Measurements from ENCODE around the gene NLRX1. TPM values are rescaled to one million over a fixed set of nuclear protein-coding genes. Genes with fewer than 3 reads are reported as not detected.

Gene NLRX1
- total RNA-seq, 1 donor from 2014 or later: 32.2 TPM

DNA sequence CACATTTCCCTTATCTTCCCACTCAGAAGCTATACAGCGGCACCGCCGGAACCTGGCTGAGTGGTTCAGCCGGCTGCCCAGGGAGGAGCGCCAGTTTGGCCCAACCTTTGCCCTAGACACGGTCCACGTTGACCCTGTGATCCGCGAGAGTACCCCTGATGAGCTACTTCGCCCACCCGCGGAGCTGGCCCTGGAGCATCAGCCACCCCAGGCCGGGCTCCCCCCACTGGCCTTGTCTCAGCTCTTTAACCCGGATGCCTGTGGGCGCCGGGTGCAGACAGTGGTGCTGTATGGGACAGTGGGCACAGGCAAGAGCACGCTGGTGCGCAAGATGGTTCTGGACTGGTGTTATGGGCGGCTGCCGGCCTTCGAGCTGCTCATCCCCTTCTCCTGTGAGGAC is 4.9 kb downstream of the NLRX1 start:
- no peak for TF ChIP-seq CTCF (IDR thresholded peaks at IDR 0.05; ENCODE audit: borderline replicate concordance)

GRCh38 chr11:119175493-119176077 is 7.1 kb downstream of the NLRX1 start:
- Histone ChIP-seq H3K36me3 (peaks cover 55% of the 10 kb centered on the region), H3K4me3 (no peak overlapping the region), H3K27me3 (ENCODE audit: low read depth) (no peaks in the 10 kb centered on the region), H3K4me1 (peaks cover 11% of the 10 kb centered on the region), H3K27ac (replicated peaks) (no peak overlapping the region), H3K9me3 (replicated peaks) (no peaks in the 10 kb centered on the region)
- TF ChIP-seq CTCF (IDR thresholded peaks at IDR 0.05; ENCODE audit: borderline replicate concordance): no peak
- intact Hi-C loops (cut with micrococcal nuclease): no loop called here
- no peak for DNase-seq

More for the DNA sequence above, 4.9 kb downstream of the NLRX1 start:
- intact Hi-C loops (cut with micrococcal nuclease): no loop called here
- H3K4me3 ChIP-seq: no peak overlapping the region
- peaks cover 45% of the 10 kb centered on the region for H3K36me3 ChIP-seq
- H3K9me3 ChIP-seq (replicated peaks): no peaks in the 10 kb centered on the region
- no peak for DNase-seq
- H3K27me3 ChIP-seq (ENCODE audit: low read depth): no peaks in the 10 kb centered on the region
- H3K27ac ChIP-seq (replicated peaks): no peak overlapping the region
- H3K4me1 ChIP-seq: peaks cover 21% of the 10 kb centered on the region

DNA sequence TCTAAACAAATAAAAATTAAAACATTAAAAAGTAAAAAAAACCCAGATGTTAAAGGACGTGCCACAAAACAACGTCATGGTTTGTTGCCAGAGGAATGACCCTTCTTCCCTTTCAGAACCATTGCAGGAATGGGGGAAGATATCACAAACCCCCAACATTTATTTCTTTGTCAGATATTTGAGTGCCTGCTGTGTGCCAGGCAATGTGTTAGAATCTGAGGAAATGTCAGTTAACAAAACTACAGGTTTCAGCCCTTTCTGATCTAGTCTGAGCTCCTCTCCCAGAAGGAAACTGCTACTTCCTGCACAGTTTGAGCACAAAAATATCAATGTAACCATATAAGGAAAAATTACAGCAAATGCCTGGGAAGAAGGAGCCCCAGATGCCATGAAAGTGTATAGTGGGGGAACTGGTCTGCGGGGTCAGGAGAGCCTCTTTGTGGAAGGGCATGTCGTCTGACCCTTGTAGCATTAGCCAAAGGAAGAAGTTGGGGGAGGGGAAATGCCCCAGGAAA is 9.7 kb downstream of the NLRX1 start:
- Histone ChIP-seq H3K4me1 (peaks cover 11% of the 10 kb centered on the region), H3K4me3 (no peak overlapping the region), H3K27me3 (ENCODE audit: low read depth) (no peaks in the 10 kb centered on the region), H3K9me3 (replicated peaks) (no peaks in the 10 kb centered on the region), H3K36me3 (peaks cover 71% of the 10 kb centered on the region), H3K27ac (replicated peaks) (no peak overlapping the region)
- TF ChIP-seq CTCF (IDR thresholded peaks at IDR 0.05; ENCODE audit: borderline replicate concordance): no peak
- intact Hi-C loops (cut with micrococcal nuclease): no loop called here
- DNase-seq: no peak

GRCh38 chr11:119179342-119179741 is 10.8 kb downstream of the NLRX1 start:
- peaks cover 11% of the 10 kb centered on the region for H3K4me1 ChIP-seq
- no peaks in the 10 kb centered on the region for H3K27me3 ChIP-seq (ENCODE audit: low read depth)
- H3K36me3 ChIP-seq: peaks cover 64% of the 10 kb centered on the region
- intact Hi-C loops (cut with micrococcal nuclease): no loop called here
- no peaks in the 10 kb centered on the region for H3K9me3 ChIP-seq (replicated peaks)
- no peak overlapping the region for H3K27ac ChIP-seq (replicated peaks)
- no peak for DNase-seq
- no peak overlapping the region for H3K4me3 ChIP-seq
- TF ChIP-seq CTCF (IDR thresholded peaks at IDR 0.05; ENCODE audit: borderline replicate concordance): no peak

- intact Hi-C loops (cut with micrococcal nuclease): no loop called here
- H3K4me1 ChIP-seq: peaks cover 11% of the 10 kb centered on the region
- no peak overlapping the region for H3K27ac ChIP-seq (replicated peaks)
- H3K4me3 ChIP-seq: no peak overlapping the region
- no peaks in the 10 kb centered on the region for H3K27me3 ChIP-seq (ENCODE audit: low read depth)
- H3K9me3 ChIP-seq (replicated peaks): no peaks in the 10 kb centered on the region
- peaks cover 57% of the 10 kb centered on the region for H3K36me3 ChIP-seq
- no peak for DNase-seq
- no peak for TF ChIP-seq CTCF (IDR thresholded peaks at IDR 0.05; ENCODE audit: borderline replicate concordance)
These were observed 11.5 kb downstream of the NLRX1 start for GRCh38 chr11:119179983-119180382.
